GM12875 (cell line): Measurements from ENCODE around the gene RITA1.

Experiments
- H3K4me3 ChIP-seq: one replicate; pipeline ENCODE4 v1.5.1; 2011; ENCODE audit warnings: low read depth, low read length, control low read depth
- CTCF ChIP-seq: IDR thresholded peaks from 2 replicates; pipeline ENCODE4 v1.5.1; 2011; ENCODE audit warnings: low read depth, mild to moderate bottlenecking, control low read depth, inconsistent platforms, low read length, moderate library complexity, borderline replicate concordance; ENCODE audit not compliant: insufficient read depth

The RITA1 gene

GRCh38 chr12:113170926-113171325 lies 14.6 kb upstream of the RITA1 start:
- no peak overlapping the region for H3K4me3 ChIP-seq
- no peak for TF ChIP-seq CTCF

GRCh38 chr12:113171543-113171942 lies 14.0 kb upstream of the RITA1 start:
- TF ChIP-seq CTCF: no peak
- no peak overlapping the region for H3K4me3 ChIP-seq

GRCh38 chr12:113172185-113172584 lies 13.3 kb upstream of the RITA1 start:
- no peak overlapping the region for H3K4me3 ChIP-seq
- no peak for TF ChIP-seq CTCF

- no peak for TF ChIP-seq CTCF
- no peak overlapping the region for H3K4me3 ChIP-seq
Observed at GRCh38 chr12:113173081-113173698, 12.3 kb upstream of the RITA1 start.

- H3K4me3 ChIP-seq: no peak overlapping the region
Observed at GRCh38 chr12:113174461-113175384, 10.8 kb upstream of the RITA1 start.

GRCh38 chr12:113179023-113179422 lies 6.5 kb upstream of the RITA1 start:
- no peak for TF ChIP-seq CTCF
- no peak overlapping the region for H3K4me3 ChIP-seq

More at GRCh38 chr12:113174461-113175384, 10.8 kb upstream of the RITA1 start:
- peak; percentile 98 for TF ChIP-seq CTCF
